ENCODE measurements around the gene VGLL1.

The VGLL1 gene

DNA sequence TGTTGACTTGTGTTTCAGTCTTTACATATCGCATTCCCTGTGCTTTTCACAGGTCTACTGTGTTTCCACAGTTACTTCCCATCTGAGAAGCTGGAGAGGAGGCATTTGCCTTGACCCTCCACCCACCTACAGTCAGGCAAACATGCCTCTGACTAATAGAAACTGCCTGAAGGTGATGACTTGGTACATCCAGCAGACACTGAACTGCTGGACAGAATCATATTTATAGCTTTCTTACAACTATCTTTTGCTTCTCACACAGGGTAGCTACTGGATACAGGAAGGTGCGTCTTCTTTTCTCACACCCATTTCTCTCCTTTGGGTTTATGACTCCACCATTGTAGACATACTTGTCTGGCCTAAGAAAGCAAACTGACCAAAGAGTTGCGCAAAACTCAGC is 58.0 kb downstream of the VGLL1 start:
- no peak overlapping the region for H3K4me3 ChIP-seq (ENCODE audit: low read length)
- DNase-seq (ENCODE audit: low read depth), result no peak
- TF ChIP-seq, protein P1, sequence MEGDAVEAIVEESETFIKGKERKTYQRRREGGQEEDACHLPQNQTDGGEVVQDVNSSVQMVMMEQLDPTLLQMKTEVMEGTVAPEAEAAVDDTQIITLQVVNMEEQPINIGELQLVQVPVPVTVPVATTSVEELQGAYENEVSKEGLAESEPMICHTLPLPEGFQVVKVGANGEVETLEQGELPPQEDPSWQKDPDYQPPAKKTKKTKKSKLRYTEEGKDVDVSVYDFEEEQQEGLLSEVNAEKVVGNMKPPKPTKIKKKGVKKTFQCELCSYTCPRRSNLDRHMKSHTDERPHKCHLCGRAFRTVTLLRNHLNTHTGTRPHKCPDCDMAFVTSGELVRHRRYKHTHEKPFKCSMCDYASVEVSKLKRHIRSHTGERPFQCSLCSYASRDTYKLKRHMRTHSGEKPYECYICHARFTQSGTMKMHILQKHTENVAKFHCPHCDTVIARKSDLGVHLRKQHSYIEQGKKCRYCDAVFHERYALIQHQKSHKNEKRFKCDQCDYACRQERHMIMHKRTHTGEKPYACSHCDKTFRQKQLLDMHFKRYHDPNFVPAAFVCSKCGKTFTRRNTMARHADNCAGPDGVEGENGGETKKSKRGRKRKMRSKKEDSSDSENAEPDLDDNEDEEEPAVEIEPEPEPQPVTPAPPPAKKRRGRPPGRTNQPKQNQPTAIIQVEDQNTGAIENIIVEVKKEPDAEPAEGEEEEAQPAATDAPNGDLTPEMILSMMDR (conservative IDR thresholded peaks at IDR 0.05; ENCODE audit: low read depth, low read length), result no peak

- no peak overlapping the region for H3K4me3 ChIP-seq (ENCODE audit: low read length)
- no peak for DNase-seq (ENCODE audit: low read depth)
- TF ChIP-seq, protein P1 (conservative IDR thresholded peaks at IDR 0.05; ENCODE audit: low read depth, low read length), result no peak
These were observed 65.3 kb downstream of the VGLL1 start for GRCh38 chrX:136597356-136597755.

GRCh38 chrX:136597954-136598353 is 65.9 kb downstream of the VGLL1 start:
- TF ChIP-seq, protein P1 (conservative IDR thresholded peaks at IDR 0.05; ENCODE audit: low read depth, low read length), result no peak
- H3K4me3 ChIP-seq (ENCODE audit: low read length), result no peak overlapping the region
- DNase-seq (ENCODE audit: low read depth), result no peak

DNA sequence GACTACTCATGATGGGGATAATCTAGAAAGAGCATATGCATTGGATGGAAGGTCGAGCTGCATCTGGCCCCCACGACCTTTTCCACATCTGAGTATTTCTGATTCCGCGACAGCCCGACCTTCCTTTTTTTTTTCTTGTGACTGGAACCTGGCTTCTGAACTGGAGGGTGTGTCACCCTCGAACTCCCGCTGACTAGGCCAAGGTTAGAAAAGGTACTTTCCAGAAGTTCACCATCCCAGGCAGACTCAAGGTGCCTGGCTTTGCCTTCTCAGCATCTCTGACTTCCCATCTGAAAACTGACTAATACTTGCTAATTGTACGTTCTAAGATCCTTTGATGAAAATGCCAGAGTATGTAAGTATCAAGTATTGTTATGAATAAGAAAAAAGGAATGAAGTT is 66.6 kb downstream of the VGLL1 start:
- TF ChIP-seq, protein P1 (conservative IDR thresholded peaks at IDR 0.05; ENCODE audit: low read depth, low read length), result no peak
- no peak overlapping the region for H3K4me3 ChIP-seq (ENCODE audit: low read length)
- no peak for DNase-seq (ENCODE audit: low read depth)

GRCh38 chrX:136600059-136600458 is 68.0 kb downstream of the VGLL1 start:
- TF ChIP-seq, protein P1 (conservative IDR thresholded peaks at IDR 0.05; ENCODE audit: low read depth, low read length), result no peak
- H3K4me3 ChIP-seq (ENCODE audit: low read length), result no peak overlapping the region

More at GRCh38 chrX:136600059-136600458, 68.0 kb downstream of the VGLL1 start:
- DNase-seq (ENCODE audit: low read depth), result no peak

All from retinal pigment epithelial cell (primary cell).